Choroid plexus epithelial cell (primary cell): ENCODE measurements around the gene GPT2.

Experiments
- DNase-seq: peaks from one replicate; pipeline ENCODE4 v3.0.0-alpha.2; 2010; ENCODE audit warnings: low read depth
- H3K4me3 ChIP-seq: 2 replicates; pipeline ENCODE4 v1.5.1; 2011; ENCODE audit warnings: low read depth, mild to moderate bottlenecking, control low read depth, low read length, moderate library complexity
- TF ChIP-seq, protein P1 (sequence below): conservative IDR thresholded peaks from 2 replicates; pipeline ENCODE4 v1.5.1; 2011; ENCODE audit warnings: low read depth, mild to moderate bottlenecking, control low read depth, inconsistent platforms, low read length, moderate library complexity

Gene GPT2

DNA sequence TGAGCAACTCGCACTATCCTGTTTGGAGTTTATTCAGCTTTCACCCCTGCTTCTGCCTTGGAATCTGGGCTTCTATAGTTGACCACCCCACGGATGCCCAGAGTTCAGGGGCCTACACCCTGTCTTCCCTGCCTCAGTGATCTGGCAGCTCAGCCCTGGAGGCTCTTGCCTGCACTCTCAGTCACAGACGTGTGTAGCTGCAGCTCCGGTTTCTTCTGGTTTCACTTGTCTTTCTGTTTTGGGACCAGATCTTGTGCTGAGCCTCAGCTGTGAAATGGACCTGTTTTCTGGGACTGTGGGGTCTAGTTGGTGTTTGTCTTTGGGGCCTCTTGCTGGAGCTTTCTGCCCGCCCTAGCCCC lies 5.8 kb downstream of the GPT2 start:
- TF ChIP-seq, protein P1, sequence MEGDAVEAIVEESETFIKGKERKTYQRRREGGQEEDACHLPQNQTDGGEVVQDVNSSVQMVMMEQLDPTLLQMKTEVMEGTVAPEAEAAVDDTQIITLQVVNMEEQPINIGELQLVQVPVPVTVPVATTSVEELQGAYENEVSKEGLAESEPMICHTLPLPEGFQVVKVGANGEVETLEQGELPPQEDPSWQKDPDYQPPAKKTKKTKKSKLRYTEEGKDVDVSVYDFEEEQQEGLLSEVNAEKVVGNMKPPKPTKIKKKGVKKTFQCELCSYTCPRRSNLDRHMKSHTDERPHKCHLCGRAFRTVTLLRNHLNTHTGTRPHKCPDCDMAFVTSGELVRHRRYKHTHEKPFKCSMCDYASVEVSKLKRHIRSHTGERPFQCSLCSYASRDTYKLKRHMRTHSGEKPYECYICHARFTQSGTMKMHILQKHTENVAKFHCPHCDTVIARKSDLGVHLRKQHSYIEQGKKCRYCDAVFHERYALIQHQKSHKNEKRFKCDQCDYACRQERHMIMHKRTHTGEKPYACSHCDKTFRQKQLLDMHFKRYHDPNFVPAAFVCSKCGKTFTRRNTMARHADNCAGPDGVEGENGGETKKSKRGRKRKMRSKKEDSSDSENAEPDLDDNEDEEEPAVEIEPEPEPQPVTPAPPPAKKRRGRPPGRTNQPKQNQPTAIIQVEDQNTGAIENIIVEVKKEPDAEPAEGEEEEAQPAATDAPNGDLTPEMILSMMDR: no peak
- no peak overlapping the region for H3K4me3 ChIP-seq
- DNase-seq: no peak

DNA sequence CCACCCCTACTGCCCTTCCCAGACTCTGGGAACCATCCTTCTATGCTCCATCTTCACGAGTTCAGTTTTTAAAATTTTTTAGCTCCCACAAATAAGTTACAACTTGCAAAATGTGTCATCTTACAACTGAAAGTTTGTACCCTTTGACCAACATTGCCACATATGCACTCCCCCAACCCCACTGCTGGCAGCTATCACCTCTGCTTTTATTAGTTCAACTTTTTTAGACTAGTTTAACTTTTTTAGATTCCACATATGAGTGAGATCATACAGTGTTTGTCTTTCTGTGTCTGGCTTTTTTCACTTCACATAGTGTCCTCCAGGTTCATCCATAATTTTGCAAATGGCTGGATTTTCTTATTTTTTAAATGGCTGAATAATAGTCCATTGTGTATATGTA lies 7.7 kb downstream of the GPT2 start:
- no peak for DNase-seq
- TF ChIP-seq, protein P1: no peak
- H3K4me3 ChIP-seq: no peak overlapping the region

DNA sequence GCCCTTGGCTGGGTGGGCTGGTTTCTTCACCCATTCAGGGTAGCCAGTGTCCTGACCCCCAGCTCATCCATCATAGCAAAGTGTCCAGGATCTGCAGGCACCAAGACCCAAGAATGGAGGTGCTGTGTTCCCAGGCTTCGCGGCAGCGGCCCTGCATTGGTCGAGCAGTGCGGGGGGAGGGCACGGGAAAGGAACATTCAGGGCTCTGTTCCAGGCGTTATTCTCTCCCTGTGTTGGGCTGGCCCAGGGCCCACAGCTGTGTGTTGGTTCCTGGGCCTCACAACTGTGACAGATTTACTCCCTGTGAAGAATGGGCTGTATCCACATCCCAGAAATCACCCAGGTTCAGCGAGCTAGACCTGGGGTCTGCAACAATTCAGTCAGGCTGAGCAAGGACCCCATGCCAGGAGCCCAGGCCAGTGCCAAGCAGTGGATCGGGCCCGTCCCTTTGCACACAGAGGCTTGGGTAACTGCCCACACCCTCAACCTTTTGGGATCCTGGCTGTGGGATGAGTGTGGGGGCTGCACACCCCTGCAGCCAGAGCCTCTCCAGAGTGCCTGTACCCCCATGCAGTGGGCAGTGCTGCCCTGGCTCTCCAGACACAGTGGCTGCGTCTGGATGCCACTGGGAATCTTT lies 10.0 kb downstream of the GPT2 start:
- TF ChIP-seq, protein P1: no peak
- peak; percentile 26 for DNase-seq
- no peak overlapping the region for H3K4me3 ChIP-seq

DNA sequence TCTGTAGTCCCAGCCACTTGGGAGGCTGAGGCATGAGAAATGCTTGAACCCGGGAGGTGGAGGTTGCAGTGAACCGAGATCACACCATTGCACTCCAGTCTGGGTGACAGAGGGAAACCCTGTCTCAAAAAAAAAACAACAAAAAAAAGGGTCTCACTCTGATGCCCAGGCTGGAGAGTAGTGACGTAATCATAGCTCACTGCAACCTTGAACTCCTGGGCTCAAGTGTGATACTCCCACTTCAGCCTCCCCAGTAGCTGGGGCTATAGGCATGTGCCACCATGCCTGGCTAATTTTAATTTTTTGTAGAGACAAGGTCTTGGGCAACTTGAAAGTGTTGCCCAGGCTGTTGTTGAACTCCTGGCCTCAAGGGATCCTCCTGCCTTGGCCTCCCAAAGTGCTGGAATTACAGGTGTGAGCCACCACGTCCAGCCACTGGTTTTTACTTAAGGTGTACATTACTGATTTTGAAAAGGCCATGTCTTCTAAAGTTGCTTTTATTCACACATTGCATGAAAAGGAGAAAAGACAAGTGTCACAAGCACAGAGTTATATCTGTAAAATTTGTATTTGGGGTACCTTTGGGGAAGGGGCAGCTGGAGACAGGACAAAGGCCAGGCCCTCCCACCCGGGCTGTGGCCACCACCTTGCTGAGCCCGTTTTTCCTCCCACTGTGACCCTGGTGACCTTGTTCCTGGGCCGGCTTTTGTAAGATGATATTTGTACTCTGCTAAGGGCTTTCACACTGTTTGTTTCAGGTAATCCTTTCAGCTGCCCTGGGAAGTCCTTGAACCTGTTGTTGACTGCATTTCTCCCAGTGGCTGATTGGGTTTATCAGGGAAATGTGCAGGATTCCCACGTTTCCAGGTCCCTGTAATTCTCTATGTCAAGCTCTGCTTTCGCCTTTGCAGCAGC lies 11.5 kb downstream of the GPT2 start:
- TF ChIP-seq, protein P1: no peak
- no peak overlapping the region for H3K4me3 ChIP-seq
- no peak for DNase-seq

DNA sequence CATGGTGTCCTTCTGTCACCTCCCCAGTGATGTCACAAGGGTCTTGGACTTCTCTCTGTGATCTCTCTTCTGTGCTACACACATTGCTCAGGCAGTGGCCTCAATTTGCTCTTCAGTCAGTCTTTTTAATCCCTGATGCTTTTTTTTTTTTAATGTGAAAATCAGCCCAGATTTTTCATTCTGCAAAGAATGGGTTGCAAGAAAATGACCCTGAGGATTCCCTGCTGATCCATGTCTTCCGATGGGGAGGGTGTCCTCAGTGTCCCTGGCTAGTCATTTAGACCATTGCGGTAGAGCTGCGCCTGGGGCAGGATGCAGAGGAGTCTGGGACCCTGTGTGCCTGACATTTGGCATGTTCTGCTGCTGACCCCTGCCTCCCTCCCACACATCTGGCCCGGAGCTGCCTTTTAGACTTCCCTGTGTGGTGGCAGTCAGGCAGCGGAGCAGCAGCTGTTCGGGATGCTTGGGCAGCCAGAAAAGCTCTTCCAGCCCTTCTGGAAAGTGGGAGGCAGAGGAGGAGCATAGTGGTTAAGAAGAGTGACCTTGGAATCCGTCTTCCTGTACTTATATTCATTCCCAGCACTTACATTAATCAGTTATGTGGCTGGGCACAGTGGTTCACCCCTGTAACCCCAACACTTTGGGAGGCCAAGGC lies 12.3 kb downstream of the GPT2 start:
- TF ChIP-seq, protein P1: no peak

DNA sequence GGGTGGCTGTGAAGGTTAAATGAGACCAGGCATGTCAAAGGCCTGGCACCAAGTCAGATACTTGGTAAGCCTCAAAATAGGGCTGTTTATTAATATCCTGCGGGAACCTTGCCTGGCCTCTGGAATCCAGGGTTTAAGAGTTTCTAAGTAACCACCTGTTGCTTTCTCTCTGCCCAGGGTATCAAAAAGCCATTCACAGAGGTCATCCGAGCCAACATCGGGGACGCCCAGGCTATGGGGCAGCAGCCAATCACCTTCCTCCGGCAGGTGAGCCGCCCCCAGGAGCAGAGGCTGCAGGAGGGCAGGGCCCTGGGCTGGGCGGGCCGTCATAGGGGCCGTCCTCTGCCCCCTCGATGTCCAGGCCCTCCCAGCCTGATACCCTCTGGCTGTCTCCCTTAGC lies 13.3 kb downstream of the GPT2 start:
- DNase-seq: no peak
- no peak overlapping the region for H3K4me3 ChIP-seq
- TF ChIP-seq, protein P1: no peak

More for the DNA sequence above, 12.3 kb downstream of the GPT2 start:
- DNase-seq: peak; percentile 28
- no peak overlapping the region for H3K4me3 ChIP-seq
